Adrenal gland (tissue), 12 donors: ENCODE measurements around the gene PLSCR2. TPM values are rescaled to one million over a fixed set of nuclear protein-coding genes. Genes with fewer than 3 reads are reported as not detected.
A peak's percentile ranks its signal among the peaks of the same experiment; 100 is the strongest.

Experiments
- DNase-seq, 7 donors: peaks; one replicate each; pipeline ENCODE4 v3.0.0-alpha.2; 2019 to 2020
- H3K27ac ChIP-seq, 5 donors: fragments of 200-600 bp; sonication (generic) in 4 of 5; 1 replicate in 3 of 5; 2 replicates in 2 of 5; pipeline versions ENCODE4 v1.5.1 to v1.8.0; 2016 to 2020; ENCODE audit warnings: mild to moderate bottlenecking in 1 of 5
- H3K27me3 ChIP-seq: fragments of 200-600 bp; 2 replicates; pipeline ENCODE4 v1.8.0; 2021
- H3K36me3 ChIP-seq, 2 donors: fragments of 200-600 bp; replicated peaks in 1 of 2; 1 replicate in 1 of 2; 2 replicates in 1 of 2; pipeline versions ENCODE4 v1.5.1 to v1.8.0; 2018 to 2022
- H3K4me1 ChIP-seq, 2 donors: fragments of 200-600 bp; replicated peaks in 1 of 2; 1 replicate in 1 of 2; 2 replicates in 1 of 2; pipeline versions ENCODE4 v1.5.1 to v1.8.0; 2018 to 2021
- H3K4me3 ChIP-seq, 4 donors: fragments of 200-600 bp; sonication (generic) in 3 of 4; one replicate each; pipeline ENCODE4 v1.5.1; 2016 to 2018
- H3K9me3 ChIP-seq, 3 donors: fragments of 200-600 bp; sonication (generic) in 1 of 3; replicated peaks in 1 of 3; 1 replicate in 2 of 3; 2 replicates in 1 of 3; pipeline versions ENCODE4 v1.5.1 to v1.8.0; 2016 to 2021
- CTCF ChIP-seq, 6 experiments: fragments of 450-650 bp in 4 of 6; fragments of 200-600 bp in 2 of 6; sonication (generic) in 1 of 6; IDR thresholded peaks; 1 replicate in 5 of 6; 2 replicates in 1 of 6; pipeline versions ENCODE4 v1.5.1 to v1.8.0; 2016 to 2021; ENCODE audit warnings: antibody characterized with exemption in 6 of 6, mild to moderate bottlenecking in 2 of 6, moderate library complexity in 1 of 6
- POLR2A ChIP-seq, 2 donors: fragments of 450-650 bp; IDR thresholded peaks; one replicate each; pipeline ENCODE4 v1.6.1; 2017; ENCODE audit warnings: antibody characterized with exemption in 2 of 2, mild to moderate bottlenecking in 2 of 2, moderate library complexity in 1 of 2
- WGBS, 4 donors: extraction: QIAGEN DNeasy Blood & Tissue Kit in 2 of 4; methylation state at CpG; one replicate each; pipeline versions ENCODE4 v1.1.5 to v1.1.7; 2013 to 2017; 5-methylcytosine and 5-hydroxymethylcytosine counted together
- intact Hi-C, 2 donors: fragments of 100-400 bp; cut with DNase I; formaldehyde crosslinking; loops; one replicate each; pipeline versions ENCODE4 v1.14.1 to v1.15.0; 2022 to 2023
- polyA plus RNA-seq, 3 donors: library from polyadenylated mRNA; stranded (reverse); fragments of 200-250 nt in 2 of 3; fragments of 350-450 nt in 1 of 3; fragmentation: Illumina TruSeq in 1 of 3; extraction: RNeasy Lipid Tissue Mini Kit (QIAGEN cat#74804) in 1 of 3; gene quantifications; one replicate each; pipeline ENCODE4 v1.2.3, GENCODE V29; 2013 to 2014
- total RNA-seq, 9 donors: library from RNA; depleted of rRNA in 4 of 9; stranded (reverse); fragments of >200 nt in 4 of 9; fragments of 120-200 nt in 1 of 9; fragmentation: NEBNext Ultra II Directional in 1 of 9; extraction: Animal tissue kit (Norgen Biotek cat#: 25700) in 1 of 9; gene quantifications; one replicate each; pipeline versions ENCODE4 v1.1.0 to v1.2.4, GENCODE V29; 2013 to 2023
- donor health status: healthy with polysubstance abuse.
- donor health status: Bipolar disorder and iron deficiency.
- donor health status: DM: yes; HTN: yes; CAD: no.
- donor health status: DM: no; HTN: no; CAD: no.
- donor health status: DM: no; HTN: no; CAD: no.
- donor health status: DM: yes; HTN: yes; CAD: no.

PLSCR2 gene
- total and polyA plus RNA-seq, 12 donors: 0.11 to 0.41 TPM; not detected in 10

DNA sequence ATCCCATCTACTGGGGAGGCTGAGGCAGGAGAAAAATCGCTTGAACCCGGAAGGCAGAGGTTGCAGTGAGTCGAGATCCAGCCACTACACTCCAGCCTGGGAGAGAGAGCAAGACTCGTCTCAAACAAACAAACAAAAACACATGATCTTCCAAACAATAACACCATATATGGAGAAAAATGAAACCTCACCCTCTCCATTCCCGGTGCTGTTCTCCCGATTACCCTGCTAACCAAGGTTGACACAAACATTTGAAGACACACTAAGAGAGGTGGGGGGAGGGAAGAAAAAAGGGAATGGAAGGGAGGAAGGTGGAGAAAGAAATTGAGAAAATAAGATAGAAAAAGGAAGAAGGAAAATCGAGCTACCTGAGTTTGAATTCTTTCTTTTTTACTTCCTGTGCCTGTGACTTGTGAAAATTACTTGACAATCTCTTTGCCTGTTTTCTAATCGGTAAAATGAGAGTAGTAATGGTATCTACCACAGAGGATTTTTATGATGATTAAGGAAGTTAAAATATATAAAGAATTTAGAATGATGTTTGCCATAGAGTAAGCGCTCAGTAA, 1.1 kb upstream of the PLSCR2 start:
- intact Hi-C loops: no loop called here
- H3K4me3 ChIP-seq: no peak overlapping the region
- 85 to 91% (median 87%) methylated on average over 9 of the region's 9 CpGs for WGBS, 4 donors
- TF ChIP-seq CTCF (IDR thresholded peaks at IDR 0.05) (no peak), POLR2A (IDR thresholded peaks at IDR 0.05) (no peak)
- DNase-seq: no peak
- no peaks in the 10 kb centered on the region for H3K4me1 ChIP-seq
- H3K27me3 ChIP-seq: no peaks in the 10 kb centered on the region
- H3K36me3 ChIP-seq: no peaks in the 10 kb centered on the region
- H3K9me3 ChIP-seq: no peaks in the 10 kb centered on the region
- no peak overlapping the region for H3K27ac ChIP-seq

DNA sequence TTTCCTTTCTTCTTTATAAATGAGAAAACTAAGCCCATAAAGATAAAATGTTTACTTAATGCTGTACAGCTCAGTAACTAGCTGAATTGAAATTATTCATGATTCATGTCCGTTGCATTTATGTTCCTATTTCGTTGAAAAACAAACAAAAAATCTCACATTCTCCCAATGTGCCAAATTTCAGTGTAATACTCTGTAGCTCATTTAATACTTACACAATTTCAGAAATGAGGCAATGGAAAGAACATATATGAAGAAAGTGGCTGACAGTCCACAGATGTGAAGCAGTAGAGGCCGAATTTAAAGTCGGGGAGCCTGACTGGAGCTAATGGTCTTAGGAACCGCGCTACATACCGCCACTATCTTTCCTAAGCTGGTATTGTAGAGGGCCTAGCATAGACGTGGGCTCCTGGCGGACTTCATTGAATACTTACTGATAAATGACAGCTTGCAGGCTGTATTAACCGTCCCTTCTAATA, 651 bp downstream of the PLSCR2 start:
- 77 to 83% (median 81%) methylated on average over 10 of the region's 10 CpGs for WGBS, 4 donors
- no peaks in the 10 kb centered on the region for H3K36me3 ChIP-seq
- TF ChIP-seq CTCF (IDR thresholded peaks at IDR 0.05) (no peak), POLR2A (IDR thresholded peaks at IDR 0.05) (no peak)
- H3K4me1 ChIP-seq: no peaks in the 10 kb centered on the region
- no peak overlapping the region for H3K4me3 ChIP-seq
- no peaks in the 10 kb centered on the region for H3K27me3 ChIP-seq
- no peak for DNase-seq
- H3K27ac ChIP-seq: peak overlapping the region in 1 of 5 donors; percentile 79
- H3K9me3 ChIP-seq: no peaks in the 10 kb centered on the region
- intact Hi-C loops: no loop called here

GRCh38 chr3:146468234-146468633, 1.1 kb downstream of the PLSCR2 start:
- TF ChIP-seq POLR2A (IDR thresholded peaks at IDR 0.05): no peak
- TF ChIP-seq CTCF (IDR thresholded peaks at IDR 0.05): no peak
- Histone ChIP-seq H3K9me3 (no peaks in the 10 kb centered on the region), H3K4me1 (no peaks in the 10 kb centered on the region), H3K4me3 (no peak overlapping the region), H3K36me3 (no peaks in the 10 kb centered on the region), H3K27ac (no peak overlapping the region), H3K27me3 (no peaks in the 10 kb centered on the region)
- intact Hi-C loops: no loop called here
- WGBS, 4 donors: 67 to 81% (median 70%) methylated on average over 4 of the region's 4 CpGs
- no peak for DNase-seq

- H3K27ac ChIP-seq: no peak overlapping the region
- no peak for DNase-seq
- no peak overlapping the region for H3K4me3 ChIP-seq
- intact Hi-C loops: no loop called here
- H3K4me1 ChIP-seq: no peaks in the 10 kb centered on the region
- no peaks in the 10 kb centered on the region for H3K27me3 ChIP-seq
- no peaks in the 10 kb centered on the region for H3K36me3 ChIP-seq
- WGBS, 4 donors: 0 to 60% (median 19%) methylated on average over 1 of the region's 1 CpG
- no peaks in the 10 kb centered on the region for H3K9me3 ChIP-seq
- TF ChIP-seq CTCF (IDR thresholded peaks at IDR 0.05) (no peak), POLR2A (IDR thresholded peaks at IDR 0.05) (no peak)
These were observed 2.8 kb downstream of the PLSCR2 start for GRCh38 chr3:146466604-146467003.
